ENCODE results near the gene TMEM200B.
"Not testable (repeated sequence)": the region's sequence is repeated elsewhere in the genome, so short reads cannot be mapped to it uniquely, and the experiment has no call there.

Gene TMEM200B

DNA sequence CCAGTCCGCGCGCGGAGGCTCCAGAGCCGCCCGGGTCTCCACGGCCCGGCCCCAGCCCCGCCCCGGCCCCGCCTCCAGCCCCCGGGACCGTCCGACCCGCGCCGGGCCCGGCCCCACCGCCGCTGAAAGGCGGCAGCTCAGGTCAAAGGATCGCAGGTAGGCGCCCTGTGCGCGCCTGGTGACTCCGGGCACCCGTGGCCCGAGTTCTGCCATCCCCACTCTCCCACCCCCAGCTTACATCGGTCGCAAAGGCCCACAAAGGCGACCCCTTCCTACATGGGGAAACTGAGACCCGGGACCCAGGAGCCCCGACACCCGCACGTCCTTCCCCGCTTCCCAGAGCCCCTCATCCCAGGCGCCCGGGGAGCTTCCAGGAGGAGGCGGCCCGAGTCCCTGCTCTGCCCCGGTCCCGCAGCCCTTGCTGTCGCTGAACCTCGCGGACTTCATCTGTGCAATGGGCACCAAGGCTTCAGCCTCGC lies at the start of gene TMEM200B:
TSS of gene TMEM200B (minus strand) at position 17 of the 479 bp plus-strand sequence. CDS start 2,075 bp downstream, outside the sequence.
- DNase-seq (ENCODE audit: low spot score), result no peak

DNA sequence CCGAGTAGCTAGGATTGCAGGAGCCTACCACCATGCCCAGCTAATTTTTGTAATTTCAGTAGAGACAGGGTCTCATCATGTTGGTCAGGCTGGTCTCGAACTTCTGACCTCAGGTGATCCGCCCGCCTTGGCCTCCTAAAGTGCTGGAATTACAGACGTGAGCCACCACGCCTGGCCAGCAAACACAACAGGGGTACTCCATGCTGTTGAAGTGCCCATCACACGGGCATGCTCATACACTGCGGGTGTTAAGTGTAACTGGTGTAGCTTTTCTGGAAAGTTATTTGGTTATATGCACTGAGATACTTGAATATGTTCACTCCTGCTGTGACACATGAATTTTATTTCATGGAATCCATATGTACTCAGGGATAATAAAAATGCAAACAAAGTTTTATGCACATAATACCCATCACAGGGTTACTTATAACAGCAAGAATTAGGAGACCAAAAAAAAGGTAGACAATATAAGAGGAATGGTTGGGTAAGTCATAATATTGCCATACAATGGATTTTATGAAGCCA lies 48.8 kb upstream of the TMEM200B start:
- no peak for DNase-seq (ENCODE audit: low spot score)

DNA sequence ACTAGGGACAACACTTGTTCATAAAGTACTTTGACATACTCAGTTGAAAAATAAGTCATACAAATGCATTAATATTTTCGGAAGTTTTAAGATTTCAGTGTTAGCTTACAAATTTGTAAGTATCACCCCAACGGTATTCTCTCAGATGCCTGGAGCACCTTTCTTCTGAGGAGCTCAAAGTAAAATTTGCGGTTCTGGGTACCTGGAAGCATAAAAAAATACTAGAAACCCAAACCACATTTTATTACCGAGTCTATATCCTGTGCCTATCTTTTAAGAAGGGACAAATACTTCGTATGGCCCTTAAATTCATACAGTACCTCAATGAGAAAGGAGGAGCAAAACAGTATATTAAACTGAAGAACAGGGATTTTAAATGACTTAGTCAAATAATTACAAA lies 47.8 kb upstream of the TMEM200B start:
- no peak for DNase-seq (ENCODE audit: low spot score)

DNA sequence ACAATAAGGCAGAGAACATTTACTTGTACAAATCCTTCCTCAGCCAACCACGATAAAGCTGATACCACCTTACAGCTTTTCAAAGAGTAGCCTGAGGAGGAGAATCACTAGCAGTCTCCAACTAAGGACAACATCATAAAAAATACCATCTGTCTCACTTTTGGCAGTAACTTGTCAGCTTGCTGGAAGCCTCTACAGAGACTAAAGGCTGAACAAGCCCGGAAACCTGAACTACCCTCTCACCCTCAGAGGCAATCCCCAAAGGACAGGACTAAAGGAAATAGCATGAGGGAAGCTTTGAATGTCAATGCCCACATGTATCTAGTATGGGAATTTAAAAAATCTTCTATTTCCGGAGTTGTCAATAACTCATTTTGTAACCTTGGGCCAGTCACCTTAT lies 47.4 kb upstream of the TMEM200B start:
- no peak for DNase-seq (ENCODE audit: low spot score)

DNA sequence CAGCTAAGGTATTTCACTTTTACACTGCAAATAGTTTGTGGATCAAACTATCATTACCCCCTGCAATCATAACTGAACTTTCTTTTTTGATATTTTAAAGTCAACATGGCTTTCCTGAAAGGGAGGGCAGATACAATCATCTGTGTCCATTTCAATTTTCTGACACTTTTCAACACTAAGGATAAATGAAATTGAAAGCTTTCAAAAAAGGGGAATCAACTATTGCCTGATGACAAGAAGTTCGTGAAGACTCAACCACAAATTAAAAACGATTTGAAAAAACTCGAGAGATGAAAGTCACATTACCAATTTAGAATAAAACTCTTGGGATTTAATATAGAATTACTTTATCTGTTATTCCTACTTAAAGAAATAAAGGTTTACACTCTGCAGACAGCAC lies 46.3 kb upstream of the TMEM200B start:
- no peak for DNase-seq (ENCODE audit: low spot score)

DNA sequence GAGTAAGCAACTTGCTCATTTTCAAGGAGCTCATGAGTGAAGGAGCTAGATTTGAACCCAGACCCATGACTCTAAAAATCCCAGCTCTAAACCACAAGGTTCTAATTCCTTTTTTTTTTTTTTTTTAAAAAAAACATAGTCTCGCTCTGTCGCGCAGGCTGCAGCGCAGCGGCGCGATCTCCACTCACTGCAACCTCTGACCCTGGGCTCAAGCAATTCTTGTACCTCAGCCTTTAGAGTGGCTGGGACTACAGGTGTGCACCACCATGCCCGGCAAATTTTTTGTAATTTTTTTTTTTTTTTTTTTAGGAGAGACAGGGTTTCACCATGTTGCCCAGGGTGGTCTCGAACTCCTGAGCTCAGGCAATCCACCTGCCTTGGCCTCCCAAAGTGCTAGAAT lies 44.2 kb upstream of the TMEM200B start:
- DNase-seq (ENCODE audit: low spot score), result no peak

DNA sequence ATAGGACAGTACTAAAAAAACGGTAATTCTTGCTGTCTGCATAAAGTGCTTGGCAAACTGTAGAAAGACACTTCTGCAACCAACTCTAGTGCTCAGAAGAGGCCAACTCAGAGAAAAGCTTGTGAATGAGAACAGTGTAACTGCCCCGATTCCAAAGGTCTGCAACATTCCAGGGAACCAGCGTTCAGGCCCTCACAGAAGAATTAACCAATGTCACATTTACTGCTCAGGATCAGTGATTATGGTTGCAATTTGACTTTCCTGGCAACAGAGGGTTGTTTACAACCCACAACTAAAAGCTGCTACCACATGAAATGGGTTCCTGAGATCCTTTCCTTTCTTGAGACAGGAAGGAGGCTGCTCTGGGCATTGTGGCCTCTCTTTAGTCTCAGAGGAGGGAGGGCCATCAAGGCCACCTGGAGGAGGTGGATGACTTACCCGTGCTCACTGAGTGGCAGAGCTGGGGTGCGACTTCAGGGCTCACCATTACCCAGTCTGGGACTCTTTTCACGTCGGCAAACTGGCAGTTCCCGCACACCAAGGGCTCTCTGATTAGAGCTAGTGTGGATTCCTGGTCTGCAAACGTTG lies 42.7 kb upstream of the TMEM200B start:
- no peak for DNase-seq (ENCODE audit: low spot score)

DNA sequence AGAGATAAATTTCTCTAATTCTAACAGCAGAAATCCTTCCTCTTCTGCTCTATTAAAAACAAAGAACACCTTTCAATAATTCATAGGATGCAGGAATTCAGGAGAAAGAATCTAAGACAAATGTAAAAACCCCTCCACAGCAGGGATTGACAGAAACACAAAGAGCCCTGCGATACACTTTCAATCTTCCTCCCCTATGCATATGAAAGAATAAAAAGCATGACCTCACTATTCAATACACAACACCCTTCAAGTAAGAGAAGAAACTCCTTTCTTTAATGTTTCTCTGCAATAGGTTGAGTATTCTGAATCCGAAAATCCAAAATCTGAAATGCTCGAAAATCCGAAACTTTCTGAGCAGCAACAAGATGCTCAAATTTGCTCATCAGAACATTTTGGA lies 40.9 kb upstream of the TMEM200B start:
- DNase-seq (ENCODE audit: low spot score), result no peak

DNA sequence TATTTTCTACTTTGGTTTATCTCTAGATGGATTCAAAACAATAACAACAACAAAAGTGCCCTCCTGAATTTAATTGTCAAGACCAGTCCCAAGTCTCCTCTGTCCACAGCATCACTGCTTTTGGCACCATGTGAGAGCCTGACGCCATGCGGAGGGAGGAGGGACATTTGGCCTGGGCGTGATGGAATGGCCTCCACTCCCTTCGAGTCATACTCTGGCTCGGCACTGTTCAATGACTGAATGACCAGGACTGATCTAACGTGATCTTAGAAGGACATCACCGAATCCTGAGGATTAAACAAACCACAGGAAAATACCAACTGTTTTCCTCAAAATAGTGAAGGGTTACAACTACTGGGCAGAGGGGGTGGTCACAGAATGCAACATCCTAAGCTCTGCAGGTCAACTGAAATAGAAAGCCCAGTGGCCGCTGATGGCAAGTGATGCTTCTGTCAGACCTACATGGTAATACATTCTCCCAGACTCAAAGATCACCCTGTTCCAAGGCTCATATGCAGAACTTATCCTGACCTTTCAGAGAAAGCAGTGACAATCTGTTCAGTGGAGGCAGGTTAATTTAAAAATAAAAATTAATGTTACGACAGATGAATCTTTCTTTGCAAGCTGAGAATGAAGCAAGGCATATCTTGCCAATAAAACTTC lies 38.9 kb upstream of the TMEM200B start:
- DNase-seq (ENCODE audit: low spot score), result no peak

DNA sequence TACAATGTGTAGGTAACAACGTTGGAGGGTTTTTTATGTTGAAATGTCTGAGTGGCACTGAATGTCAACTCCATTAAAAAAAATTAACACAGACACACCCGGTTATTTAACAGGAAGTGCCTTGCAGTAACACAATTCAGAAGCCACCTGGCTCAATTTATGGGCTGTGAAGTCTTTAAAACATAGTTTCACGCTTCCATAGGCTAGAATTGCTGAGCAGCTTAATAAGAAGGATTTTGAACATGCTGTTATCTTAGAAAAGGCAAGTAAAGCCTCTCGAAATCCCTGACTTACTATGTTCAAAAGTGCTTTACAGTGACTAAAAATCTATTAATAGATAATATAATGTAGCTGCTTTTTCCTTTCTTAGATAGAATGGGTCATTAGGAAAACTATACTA lies 38.3 kb upstream of the TMEM200B start:
- DNase-seq (ENCODE audit: low spot score), result no peak

DNA sequence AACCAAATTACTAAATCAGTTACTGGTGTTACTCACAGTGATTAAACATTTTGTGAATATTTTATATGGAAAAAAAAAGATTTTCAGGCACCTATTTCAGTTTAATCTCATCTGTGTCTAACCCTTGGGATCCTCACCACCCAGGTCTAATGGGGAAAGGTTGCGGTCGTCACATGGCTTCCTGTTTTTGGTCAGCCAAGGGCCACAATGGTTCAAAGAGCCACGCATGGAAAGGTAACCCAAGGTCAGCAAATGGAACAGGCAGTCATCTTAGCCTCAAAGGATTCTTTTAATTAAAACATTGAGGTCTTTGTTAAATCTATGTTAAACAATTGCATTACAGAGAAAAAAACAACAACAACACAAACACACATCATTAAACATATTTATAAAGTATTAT lies 36.1 kb upstream of the TMEM200B start:
- DNase-seq (ENCODE audit: low spot score), result no peak

DNA sequence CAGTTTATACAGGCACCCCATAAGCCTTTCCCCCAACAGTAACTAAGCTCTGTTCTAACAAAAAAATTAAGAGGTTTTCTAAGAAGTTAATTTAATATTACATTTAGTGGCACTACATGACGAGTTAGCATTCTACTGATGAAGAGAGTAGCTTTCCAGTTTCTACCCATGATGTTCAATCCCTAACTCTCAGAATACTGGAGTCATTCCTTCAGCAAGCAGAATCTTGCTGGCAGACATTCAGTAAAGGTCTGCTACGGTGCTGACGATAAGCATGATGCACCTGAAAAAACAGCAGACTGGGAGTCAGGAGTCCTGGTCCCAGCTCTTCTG lies 33.5 kb upstream of the TMEM200B start:
- DNase-seq (ENCODE audit: low spot score), result no peak

DNA sequence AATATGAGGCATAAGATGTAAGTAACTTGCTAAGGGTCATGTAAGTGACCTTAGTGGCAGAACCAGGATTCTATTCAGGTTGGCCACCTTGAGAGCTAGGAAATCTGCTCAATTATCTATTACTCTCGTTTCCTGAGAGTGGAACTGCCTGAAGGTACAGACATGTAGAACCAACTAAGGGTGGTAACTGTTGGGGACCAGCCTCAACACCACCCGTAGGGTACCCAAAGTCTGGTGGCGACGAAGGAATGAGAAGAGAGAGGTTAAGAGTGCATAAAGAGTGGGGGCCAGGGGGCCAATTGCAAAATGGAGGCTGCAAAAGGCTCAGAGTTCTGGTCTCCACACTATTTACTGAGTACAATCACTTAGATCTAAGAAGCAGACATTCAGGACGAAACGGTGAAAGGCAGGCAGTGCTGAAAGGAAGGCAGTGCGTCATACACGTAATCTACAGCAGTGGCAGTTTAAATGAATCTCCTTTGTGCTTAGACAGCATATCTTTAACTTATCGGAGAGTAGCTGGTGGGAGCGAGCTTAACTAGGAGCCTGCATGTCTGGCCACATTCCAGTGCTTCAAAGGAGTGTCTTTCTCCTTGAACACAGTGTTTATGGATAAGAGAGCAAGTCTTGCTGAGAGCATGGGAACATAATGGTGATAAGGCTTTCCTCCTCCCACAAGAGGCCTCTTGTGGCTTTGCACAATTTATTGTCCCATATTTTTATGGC lies 33.0 kb upstream of the TMEM200B start:
- no peak for DNase-seq (ENCODE audit: low spot score)

DNA sequence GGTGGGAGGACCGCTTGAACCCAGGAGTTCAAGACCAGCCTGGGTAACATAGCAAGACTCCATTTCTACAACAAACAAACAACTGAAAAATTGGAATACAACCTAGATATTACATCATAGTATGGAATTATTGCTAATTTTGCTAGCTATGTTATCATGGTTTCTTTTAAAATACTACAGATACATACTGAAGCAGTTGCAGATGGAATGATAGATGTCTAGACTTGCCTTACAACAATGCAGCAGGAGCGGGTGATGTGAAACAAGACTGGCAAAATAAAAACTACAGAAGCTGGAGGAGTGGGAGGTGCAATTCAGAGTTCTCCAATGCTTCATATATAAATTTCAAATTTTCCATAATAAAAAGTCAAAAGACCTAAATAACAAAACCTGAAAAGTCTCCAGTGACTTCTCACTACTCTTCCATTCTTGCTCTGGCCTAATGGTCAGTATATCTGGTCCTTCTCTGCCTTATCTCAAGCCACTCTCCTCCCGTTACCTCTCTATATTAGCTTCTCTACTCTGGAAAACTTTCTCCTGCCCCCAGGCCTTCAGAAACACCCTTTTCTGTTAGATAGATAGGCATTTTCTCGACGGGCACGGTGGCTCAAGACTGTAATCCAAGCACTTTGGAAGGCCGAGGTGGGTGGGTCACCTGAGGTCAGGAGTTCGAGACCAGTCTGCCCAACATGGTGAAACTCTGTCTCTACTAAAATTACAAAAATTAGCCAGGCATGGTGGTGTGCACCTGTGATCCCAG lies 28.5 kb upstream of the TMEM200B start:
- DNase-seq (ENCODE audit: low spot score), result no peak

DNA sequence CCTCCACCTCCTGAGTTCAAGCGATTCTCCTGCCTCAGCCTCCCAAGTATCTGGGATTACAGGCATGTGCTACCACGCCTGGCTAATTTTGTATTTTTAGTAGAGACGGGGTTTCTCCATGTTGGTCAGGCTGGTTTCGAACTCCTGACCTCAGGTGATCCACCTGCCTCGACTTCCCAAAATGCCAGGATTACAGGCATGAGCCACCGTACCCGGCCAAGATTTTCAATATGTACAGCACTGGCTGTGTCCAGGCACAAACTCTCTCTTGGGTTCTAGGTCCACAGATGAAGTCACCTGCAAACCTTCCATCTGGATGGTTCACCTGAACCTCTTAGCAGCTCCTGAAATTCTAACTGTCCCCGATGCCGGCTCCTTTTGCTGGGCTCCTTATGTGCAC lies 26.6 kb upstream of the TMEM200B start:
- DNase-seq (ENCODE audit: low spot score), result not testable (repeated sequence)

DNA sequence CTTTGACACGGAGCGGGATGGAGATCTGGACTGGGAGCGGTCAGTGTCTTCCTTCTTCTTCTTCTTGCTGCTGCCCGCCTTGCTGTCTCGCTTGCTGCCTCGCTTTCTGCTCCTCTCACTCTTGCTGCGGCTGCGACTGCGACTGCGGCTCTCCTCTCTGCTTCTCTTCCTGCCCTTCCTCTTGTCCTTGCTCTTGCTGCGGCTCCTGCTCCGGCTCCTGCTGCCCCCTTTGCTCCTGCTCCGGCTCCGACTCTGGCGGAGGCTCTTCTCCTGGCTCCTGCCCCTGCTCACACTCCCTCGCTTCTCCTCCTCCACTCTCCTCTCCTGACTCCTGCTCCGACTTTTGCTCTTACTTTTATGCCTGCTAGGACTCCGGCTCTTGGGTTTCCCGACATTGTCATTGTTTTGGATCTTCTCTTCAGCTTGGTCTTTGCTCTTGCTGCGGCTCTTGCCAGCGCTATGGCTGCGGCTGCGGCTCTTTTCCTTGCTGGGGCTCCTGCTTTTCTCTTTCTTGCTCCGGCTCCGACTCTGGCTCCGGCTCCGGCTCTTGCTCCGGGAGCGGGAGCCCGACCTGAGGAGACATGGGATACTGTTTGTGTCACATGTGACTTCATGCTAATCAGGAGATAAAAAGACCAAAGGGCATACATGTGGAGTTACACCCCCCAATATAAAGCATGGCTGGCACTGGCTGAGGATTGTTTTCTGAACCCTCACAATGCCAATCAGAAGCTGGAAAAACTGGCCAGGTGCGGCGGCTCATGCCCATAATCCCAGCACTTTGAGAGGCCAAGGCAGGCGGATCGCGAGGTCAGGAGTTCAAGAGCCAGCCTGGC lies 25.2 kb upstream of the TMEM200B start:
- DNase-seq (ENCODE audit: low spot score), result no peak

DNA sequence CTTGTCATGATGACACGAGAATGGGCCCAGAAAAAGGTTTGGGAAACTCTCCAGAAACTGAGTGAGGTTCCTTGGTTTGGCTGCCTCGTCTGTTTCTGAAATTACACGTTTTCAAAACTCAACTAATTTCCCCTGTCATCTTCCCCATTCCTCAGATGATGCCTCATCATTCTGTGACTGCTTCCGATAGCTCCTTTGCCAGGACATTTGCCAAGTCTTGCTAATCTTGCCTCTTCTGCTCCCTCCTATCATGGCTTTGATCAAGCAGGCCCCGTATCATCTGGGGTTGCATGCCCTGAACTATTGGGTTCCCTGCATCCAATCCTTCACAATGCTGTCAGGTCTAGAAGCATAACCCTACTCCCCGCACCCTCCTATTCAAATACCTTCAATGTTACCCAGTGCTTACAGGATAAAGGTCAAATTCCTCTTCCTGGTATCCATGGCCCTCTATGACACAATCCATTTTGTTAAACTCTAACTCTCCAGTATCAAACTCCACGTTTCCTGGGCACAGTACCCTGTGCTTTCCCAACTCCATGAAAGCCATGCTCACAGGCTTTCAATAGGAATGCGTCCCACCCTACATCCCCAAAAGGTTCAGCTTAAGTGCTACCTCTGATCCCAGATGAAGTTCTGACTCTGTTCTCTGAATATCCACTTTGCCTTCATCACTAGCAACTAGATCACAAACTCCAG lies 22.2 kb upstream of the TMEM200B start:
- no peak for DNase-seq (ENCODE audit: low spot score)

DNA sequence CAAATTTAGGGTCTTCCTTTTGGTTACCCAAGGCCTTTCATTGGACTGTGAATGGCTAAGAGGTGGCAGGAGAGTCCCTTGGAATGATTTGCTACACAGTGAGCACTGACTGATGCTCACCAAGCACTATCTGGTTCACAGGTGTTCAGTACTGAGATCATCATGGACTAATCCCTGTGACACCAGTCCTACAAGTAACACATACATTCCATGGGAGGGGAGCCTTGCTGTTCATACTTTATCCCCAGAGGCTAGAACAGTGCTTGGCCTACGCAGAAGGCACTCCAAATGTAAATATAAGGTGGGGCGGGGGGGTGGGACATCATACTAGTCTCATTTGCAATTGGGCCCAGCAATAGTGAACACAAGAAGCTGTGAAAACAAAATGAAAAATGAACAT lies 20.5 kb upstream of the TMEM200B start:
- no peak for DNase-seq (ENCODE audit: low spot score)

DNA sequence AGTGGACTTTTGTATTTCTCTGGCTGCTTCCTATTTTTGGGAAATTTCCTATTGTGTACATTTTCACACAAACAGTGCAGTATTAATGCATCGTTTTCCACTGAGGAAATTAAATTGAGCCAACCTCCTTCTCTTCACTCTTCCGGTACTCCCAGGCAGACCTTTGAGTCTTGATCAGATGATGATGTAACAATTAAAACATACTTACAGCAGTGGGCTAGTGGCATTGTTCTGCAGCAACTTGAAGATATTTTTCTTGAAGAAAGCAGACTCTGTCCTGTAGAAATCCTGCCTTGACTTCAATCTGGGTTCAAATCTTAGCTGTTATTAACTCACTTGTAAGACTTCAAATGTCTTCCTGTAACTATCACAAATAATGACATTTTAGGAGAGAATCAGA lies 19.0 kb upstream of the TMEM200B start:
- no peak for DNase-seq (ENCODE audit: low spot score)

DNA sequence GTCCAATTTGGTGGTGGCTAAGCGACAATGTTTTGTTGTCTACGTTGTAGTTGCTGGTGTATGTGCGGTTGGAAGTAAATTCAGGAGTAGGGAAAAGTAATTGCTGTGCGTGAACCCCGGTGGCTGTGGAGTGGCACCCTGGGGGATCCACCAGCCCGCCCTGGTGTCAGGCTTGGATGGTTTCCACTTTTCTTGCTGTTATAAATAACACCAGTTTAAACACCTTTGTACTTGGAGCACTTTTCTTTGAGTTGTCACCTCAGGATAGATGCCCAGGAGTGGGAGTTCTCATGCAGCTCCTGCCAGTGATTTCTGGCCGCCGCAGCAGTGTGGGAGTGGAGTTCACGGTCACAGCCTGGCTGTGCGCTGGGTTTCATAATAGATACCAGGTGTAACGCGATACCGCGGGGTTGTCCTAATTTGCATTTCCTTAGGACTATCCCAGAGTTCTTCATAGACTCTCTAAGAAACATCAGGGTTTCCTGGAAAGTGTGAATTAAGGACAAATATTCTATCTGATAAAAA lies 12.8 kb upstream of the TMEM200B start:
- no peak for DNase-seq (ENCODE audit: low spot score)

DNA sequence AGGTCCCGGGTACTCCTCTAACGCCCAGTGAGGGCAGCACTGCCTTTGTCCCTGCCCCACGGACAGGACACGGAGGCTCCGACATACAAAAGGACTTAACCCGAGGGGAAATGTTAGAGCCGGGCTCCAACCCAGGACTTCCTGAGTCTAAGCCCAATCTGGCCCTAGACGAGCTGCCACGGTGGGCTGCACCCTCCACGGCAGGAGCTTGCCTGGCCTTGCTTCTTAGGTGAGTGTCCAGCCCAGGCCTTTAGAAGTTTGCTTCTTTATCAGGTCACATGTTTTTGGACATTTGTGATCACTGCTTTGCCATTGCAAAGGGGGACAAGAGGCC lies 11.0 kb upstream of the TMEM200B start:
- no peak for DNase-seq (ENCODE audit: low spot score)
